Heart left ventricle (tissue), 16 donors: ENCODE data around the gene ADM2. TPM values are rescaled to one million over a fixed set of nuclear protein-coding genes. Genes with fewer than 3 reads are reported as not detected.

Experiments used
- ATAC-seq, 4 donors: fragments of 200-7000 bp; cut with Tn5 transposase; one replicate each; pipeline ENCODE4 v1.9.1; 2020 to 2022; ENCODE audit warnings: moderate library complexity in 4 of 4, mild to moderate bottlenecking in 3 of 4, moderate number of reproducible peaks in 1 of 4
- DNase-seq, 5 donors: peaks; one replicate each; pipeline ENCODE4 v3.0.0-alpha.2; 2020
- H3K27ac ChIP-seq, 12 donors: fragments of 200-600 bp; sonication (generic) in 4 of 12; one replicate each; pipeline versions ENCODE4 v1.5.0 to v1.8.0; 2016 to 2022; ENCODE audit warnings: mild to moderate bottlenecking in 2 of 12
- H3K27me3 ChIP-seq, 9 donors: fragments of 200-600 bp; sonication (generic) in 2 of 9; one replicate each; pipeline versions ENCODE4 v1.5.1 to v1.8.0; 2016 to 2022; ENCODE audit warnings: mild to moderate bottlenecking in 3 of 9
- H3K36me3 ChIP-seq, 9 donors: fragments of 200-600 bp; sonication (generic) in 2 of 9; one replicate each; pipeline versions ENCODE4 v1.5.0 to v1.8.0; 2018 to 2022; ENCODE audit warnings: mild to moderate bottlenecking in 2 of 9
- H3K4me1 ChIP-seq, 12 donors: fragments of 200-600 bp; sonication (generic) in 4 of 12; one replicate each; pipeline versions ENCODE4 v1.5.0 to v1.8.0; 2016 to 2022; ENCODE audit warnings: mild to moderate bottlenecking in 3 of 12
- H3K4me3 ChIP-seq, 12 donors: fragments of 200-600 bp; sonication (generic) in 4 of 12; one replicate each; pipeline versions ENCODE4 v1.5.0 to v1.8.0; 2017 to 2022; ENCODE audit warnings: mild to moderate bottlenecking in 9 of 12, moderate library complexity in 4 of 12
- H3K9me3 ChIP-seq, 12 donors: fragments of 200-600 bp; sonication (generic) in 4 of 12; one replicate each; pipeline versions ENCODE4 v1.5.0 to v1.8.0; 2016 to 2022; ENCODE audit warnings: mild to moderate bottlenecking in 1 of 12
- CTCF ChIP-seq, 12 donors: fragments of 200-600 bp; sonication (generic) in 4 of 12; IDR thresholded peaks; one replicate each; pipeline versions ENCODE4 v1.5.0 to v1.8.0; 2018 to 2022; ENCODE audit warnings: antibody characterized with exemption in 12 of 12, mild to moderate bottlenecking in 5 of 12
- POLR2A ChIP-seq, 2 donors: fragments of 450-650 bp; IDR thresholded peaks; one replicate each; pipeline ENCODE4 v1.6.1; 2017; ENCODE audit warnings: antibody characterized with exemption in 2 of 2, mild to moderate bottlenecking in 2 of 2, moderate library complexity in 2 of 2
- WGBS, 4 donors: extraction: QIAGEN DNeasy Blood & Tissue Kit in 2 of 4; methylation state at CpG; one replicate each; pipeline versions ENCODE4 v1.1.5 to v1.1.7; 2013 to 2018; 5-methylcytosine and 5-hydroxymethylcytosine counted together
- intact Hi-C, 10 donors: fragments of 100-400 bp; cut with DNase I; formaldehyde crosslinking; loops; one replicate each; pipeline versions ENCODE4 v1.11.1 to v1.14.2; 2022
- polyA plus RNA-seq, 2 donors: library from polyadenylated mRNA; stranded (reverse); fragments of 200-250 nt; gene quantifications; one replicate each; pipeline ENCODE4 v1.2.3, GENCODE V29; 2013
- total RNA-seq, 9 donors: library from RNA; depleted of rRNA in 2 of 9; stranded (reverse); fragments of >200 nt in 2 of 9; fragmentation: NEBNext Ultra II Directional in 3 of 9; extraction: Animal tissue kit (Norgen Biotek cat#: 25700) in 3 of 9; gene quantifications; one replicate each; pipeline versions ENCODE4 v1.1.0 to v1.2.4, GENCODE V29; 2016 to 2023
- donor health status: ischemic (EF 13 %, LVEDD 7.1; RV severe dilation, severe dysfunction).
- donor health status: healthy with polysubstance abuse.
- donor health status: DM: no; HTN: yes; CAD: no.
- donor health status: DM: no; HTN: no; CAD: no.
- donor health status: ischemic (EF 25% LVEDD 6.9; RV normal size, moderate dysfunction).
- donor health status: ischemic (EF 25% LVEDD 5.7; RV mildly dilated, moderate dysfunction).
- donor health status: healthy.
- donor health status: DM: yes; HTN: yes; CAD: no.
- donor health status: ischemic (EF 35%, LVEDD 5.7; RV mildly dilated, moderate dysfunction).
- donor health status: nonischemic (EF 11% LVEDD 7.7; RV severe dilation, severe dysfunction).
- donor health status: DM: yes; HTN: yes; CAD: no.
- donor health status: PGD.
- donor health status: ischemic (EF 29% LVEDD 5.4; RV normal size, mild dysfunction).
- donor health status: nonischemic (EF 23%, LVEDD 6.1; RV moderate dilation, normal function).

Gene ADM2
- total and polyA plus RNA-seq, 11 donors = 0.04 to 0.67 (median 0.20) TPM; not detected in 7

- H3K36me3 ChIP-seq = peaks cover 0 to 36% (median 31%) of the 10 kb centered on the region in 9 donors
- H3K4me1 ChIP-seq = peaks cover 0 to 63% (median 50%) of the 10 kb centered on the region in 12 donors
- ATAC-seq (peak in 2 of 4 donors; percentile 8 to 9), DNase-seq (peak in 2 of 5 donors; percentile 58 to 88)
- no peaks in the 10 kb centered on the region for H3K9me3 ChIP-seq
- no peaks in the 10 kb centered on the region for H3K27me3 ChIP-seq
- H3K4me3 ChIP-seq = peak overlapping the region in 1 of 12 donors; percentile 36
- peak overlapping the region in 1 of 12 donors; percentile 81 for H3K27ac ChIP-seq
- 52 to 70% (median 62%) methylated on average over 12 to 25 of the region's 25 CpGs for WGBS, 4 donors
- TF ChIP-seq CTCF (IDR thresholded peaks at IDR 0.05) = no peak
- TF ChIP-seq POLR2A (IDR thresholded peaks at IDR 0.05) = no peak
- intact Hi-C loops = loop anchor here in 1 of 10 donors (10.0 kb wide), 1 partner anchor 245 kb away; no protein-coding TSS in a partner anchor
Measured at GRCh38 chr22:50469377-50470305, 11.7 kb upstream of the ADM2 start.

GRCh38 chr22:50470491-50470890 is 10.9 kb upstream of the ADM2 start:
- TF ChIP-seq POLR2A (IDR thresholded peaks at IDR 0.05) (no peak), CTCF (IDR thresholded peaks at IDR 0.05) (no peak)
- ATAC-seq (no peak), DNase-seq (no peak)
- no peaks in the 10 kb centered on the region for H3K9me3 ChIP-seq
- peaks cover 0 to 67% (median 53%) of the 10 kb centered on the region in 12 donors for H3K4me1 ChIP-seq
- no peaks in the 10 kb centered on the region for H3K27me3 ChIP-seq
- peak overlapping the region in 1 of 12 donors; percentile 81 for H3K27ac ChIP-seq
- intact Hi-C loops = no loop called here
- peaks cover 0 to 27% (median 23%) of the 10 kb centered on the region in 9 donors for H3K36me3 ChIP-seq
- H3K4me3 ChIP-seq = peak overlapping the region in 1 of 12 donors; percentile 8
- WGBS, 4 donors = 69 to 100% (median 79%) methylated on average over 2 to 6 of the region's 6 CpGs

- H3K36me3 ChIP-seq = peaks cover 0 to 19% (median 15%) of the 10 kb centered on the region in 9 donors
- H3K27me3 ChIP-seq = no peaks in the 10 kb centered on the region
- 84 to 87% (median 86%) methylated on average over 14 to 21 of the region's 21 CpGs for WGBS, 4 donors
- peaks cover 0 to 68% (median 55%) of the 10 kb centered on the region in 12 donors for H3K4me1 ChIP-seq
- TF ChIP-seq CTCF (IDR thresholded peaks at IDR 0.05) = no peak
- TF ChIP-seq POLR2A (IDR thresholded peaks at IDR 0.05) = no peak
- ATAC-seq = no peak
- intact Hi-C loops = no loop called here
- DNase-seq = no peak
- H3K4me3 ChIP-seq = no peak overlapping the region
- no peaks in the 10 kb centered on the region for H3K9me3 ChIP-seq
- peak overlapping the region in 1 of 12 donors; percentile 81 for H3K27ac ChIP-seq
Measured at GRCh38 chr22:50471197-50471847, 10.0 kb upstream of the ADM2 start.

GRCh38 chr22:50471962-50472361 is 9.4 kb upstream of the ADM2 start:
- peaks cover 0 to 13% (median 8%) of the 10 kb centered on the region in 9 donors for H3K36me3 ChIP-seq
- H3K9me3 ChIP-seq = no peaks in the 10 kb centered on the region
- no peak overlapping the region for H3K27ac ChIP-seq
- no peaks in the 10 kb centered on the region for H3K27me3 ChIP-seq
- intact Hi-C loops = no loop called here
- no peak overlapping the region for H3K4me3 ChIP-seq
- DNase-seq = no peak
- TF ChIP-seq CTCF (IDR thresholded peaks at IDR 0.05) (no peak), POLR2A (IDR thresholded peaks at IDR 0.05) (no peak)
- WGBS, 4 donors = 76 to 100% (median 83%) methylated on average over 1 to 5 of the region's 5 CpGs
- no peak for ATAC-seq
- peaks cover 0 to 68% (median 55%) of the 10 kb centered on the region in 12 donors for H3K4me1 ChIP-seq
